ENCODE data around the gene DST. TPM values are rescaled to one million over a fixed set of nuclear protein-coding genes. Genes with fewer than 3 reads are reported as not detected.

The DST gene
- total and polyA plus RNA-seq, 11 donors, result 107 to 607 (median 366) TPM

DNA sequence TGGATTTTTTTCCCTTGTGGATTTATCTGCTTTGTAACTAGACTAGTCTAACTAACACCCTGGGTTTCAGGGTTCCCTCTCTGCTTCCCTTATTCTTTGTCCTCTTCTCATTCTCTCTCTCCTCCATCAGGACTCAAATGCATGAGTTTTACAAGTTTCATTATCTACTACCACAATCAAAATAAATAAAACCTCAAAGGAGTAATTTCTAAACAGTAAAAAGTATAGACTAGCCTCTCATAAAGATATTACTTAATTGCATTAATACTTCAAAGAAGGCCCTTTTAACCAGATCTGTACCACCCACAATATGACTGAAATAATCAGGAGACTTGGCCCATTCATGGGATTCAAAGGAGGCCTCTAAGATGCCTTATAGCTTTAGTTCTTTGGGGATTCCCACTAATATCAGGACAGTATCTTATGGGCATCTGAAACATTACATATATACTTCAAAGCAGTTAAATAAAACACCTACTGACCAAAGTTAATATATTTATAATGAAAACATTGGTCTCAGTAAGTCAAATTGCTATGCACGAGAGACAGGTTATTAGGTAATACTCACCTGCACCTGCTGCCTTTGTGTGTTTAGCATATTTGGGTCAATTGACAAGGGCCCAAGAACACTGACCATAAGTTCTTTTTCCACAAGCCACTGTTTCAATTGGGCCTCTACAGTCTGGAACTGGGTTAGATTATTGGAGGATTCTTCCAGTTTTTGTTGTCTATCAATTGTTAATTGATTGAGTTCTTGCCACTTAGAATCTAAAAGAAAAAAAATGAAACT lies 85.7 kb downstream of the DST start:
- intact Hi-C loops (cut with DNase I), result loop anchor here in 1 of 10 donors (10.0 kb wide), 1 partner anchor 62 kb away; no protein-coding TSS in a partner anchor
- DNase-seq (no peak), ATAC-seq (no peak)
- Histone ChIP-seq H3K27ac (peak overlapping the region in 1 of 12 donors; percentile 65), H3K36me3 (peaks cover 0 to 96% (median 30%) of the 10 kb centered on the region in 9 donors), H3K4me3 (no peak overlapping the region), H3K9me3 (no peaks in the 10 kb centered on the region), H3K4me1 (peaks cover 0 to 39% (median 12%) of the 10 kb centered on the region in 12 donors), H3K27me3 (no peaks in the 10 kb centered on the region)
- TF ChIP-seq CTCF (IDR thresholded peaks at IDR 0.05) (no peak), POLR2A (IDR thresholded peaks at IDR 0.05) (no peak)
- WGBS, 4 donors, result 95 to 100% (median 96%) methylated on average over 1 of the region's 1 CpG

DNA sequence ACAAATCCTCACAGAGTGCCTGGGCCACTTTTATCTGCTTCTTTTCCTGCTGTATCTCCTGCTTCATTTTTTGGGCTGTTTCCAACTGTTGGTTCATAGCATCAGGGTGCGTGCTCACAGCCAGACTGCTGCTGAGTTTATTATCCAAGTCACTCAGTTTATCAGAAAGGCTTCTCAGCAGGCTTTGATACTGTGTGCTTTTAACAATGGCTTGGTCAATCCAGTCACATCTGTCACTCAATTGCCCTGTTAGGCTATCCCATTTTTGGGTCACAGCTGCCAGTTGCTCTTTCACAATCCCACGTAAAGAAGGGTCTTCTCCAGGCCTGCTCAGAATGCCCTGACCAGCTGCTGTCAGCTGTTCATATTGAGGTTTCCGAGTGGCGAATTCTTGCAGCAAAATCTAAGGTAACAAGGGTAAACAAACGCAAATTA lies 87.2 kb downstream of the DST start:
- H3K9me3 ChIP-seq, result no peaks in the 10 kb centered on the region
- 38 to 51% (median 43%) methylated on average over 5 of the region's 5 CpGs for WGBS, 4 donors
- H3K4me3 ChIP-seq, result no peak overlapping the region
- DNase-seq (peak in 4 of 5 donors; percentile 28 to 51 (median 40)), ATAC-seq (peak; percentile 88 to 98 (median 91))
- intact Hi-C loops (cut with DNase I), result loop anchor here in 1 of 10 donors (10.0 kb wide), 1 partner anchor 61 kb away; no protein-coding TSS in a partner anchor
- H3K27ac ChIP-seq, result peak overlapping the region in 10 of 12 donors; percentile 16 to 74 (median 52)
- no peaks in the 10 kb centered on the region for H3K27me3 ChIP-seq
- TF ChIP-seq POLR2A (IDR thresholded peaks at IDR 0.05), result no peak
- no peak for TF ChIP-seq CTCF (IDR thresholded peaks at IDR 0.05)
- peaks cover 6 to 54% (median 25%) of the 10 kb centered on the region in 12 donors for H3K4me1 ChIP-seq
- H3K36me3 ChIP-seq, result peaks cover 0 to 84% (median 20%) of the 10 kb centered on the region in 9 donors

GRCh38 chr6:56552187-56553130 lies 90.2 kb downstream of the DST start:
- ATAC-seq, result no peak
- TF ChIP-seq CTCF (IDR thresholded peaks at IDR 0.05) (no peak), POLR2A (IDR thresholded peaks at IDR 0.05) (no peak)
- H3K27me3 ChIP-seq, result no peaks in the 10 kb centered on the region
- H3K4me3 ChIP-seq, result no peak overlapping the region
- DNase-seq, result no peak
- 78 to 87% (median 84%) methylated on average over 7 of the region's 7 CpGs for WGBS, 4 donors
- H3K36me3 ChIP-seq, result peaks cover 0 to 54% (median 11%) of the 10 kb centered on the region in 9 donors
- peak overlapping the region in 8 of 12 donors; percentile 5 to 73 (median 20) for H3K27ac ChIP-seq
- no peaks in the 10 kb centered on the region for H3K9me3 ChIP-seq
- peaks cover 6 to 83% (median 43%) of the 10 kb centered on the region in 12 donors for H3K4me1 ChIP-seq
- intact Hi-C loops (cut with DNase I), result loop anchor here in 3 of 10 donors (5.0 to 10.0 kb wide), 3 partner anchors 55 to 190 kb away; no protein-coding TSS in a partner anchor

All from heart left ventricle (tissue), 16 donors.